GM18870 (cell line): ENCODE results near the gene TNNC2.
"Not testable (repeated sequence)": the region's sequence is repeated elsewhere in the genome, so short reads cannot be mapped to it uniquely, and the experiment has no call there.

Experiments
- ATAC-seq: cut with Tn5 transposase; IDR thresholded peaks from one replicate; pipeline ENCODE4 v1.9.1; 2021; ENCODE audit warnings: moderate library complexity; ENCODE audit not compliant: unreplicated experiment

TNNC2 gene

DNA sequence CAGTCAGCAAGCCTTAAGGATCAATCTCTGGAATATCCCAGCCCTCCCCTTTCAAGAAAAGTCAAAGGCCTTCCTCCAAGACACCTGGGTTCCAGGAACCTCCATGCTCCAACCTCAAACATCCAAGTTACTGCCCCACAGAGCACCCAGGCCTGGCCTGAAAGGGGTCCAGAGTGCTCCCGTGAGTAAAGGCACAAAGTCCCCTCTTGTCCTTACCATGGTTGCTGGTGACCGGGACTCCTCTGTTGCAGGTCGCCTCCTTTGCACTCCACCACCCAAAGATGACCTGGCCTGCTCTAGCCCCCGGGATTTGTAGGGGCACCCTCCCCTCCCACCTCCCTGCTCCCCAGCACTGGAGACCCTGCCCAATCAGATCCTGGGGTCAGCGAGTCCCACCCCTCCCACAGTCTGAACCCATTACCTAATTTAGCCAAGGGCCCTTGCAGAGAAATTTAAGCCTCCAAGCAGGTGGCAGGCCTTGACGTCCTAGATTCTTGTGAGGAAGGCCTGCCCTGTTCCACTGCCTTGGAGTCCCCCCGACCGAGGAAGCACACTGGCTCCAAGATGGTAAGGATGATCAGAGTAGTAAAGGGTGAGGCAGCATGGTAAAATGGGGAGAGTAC lies at the start of gene TNNC2:
Gene TNNC2 (minus strand): TSS at position 283 of the 623 bp plus-strand sequence. CDS start 64 bp downstream, at position 219.
- no peak for ATAC-seq

DNA sequence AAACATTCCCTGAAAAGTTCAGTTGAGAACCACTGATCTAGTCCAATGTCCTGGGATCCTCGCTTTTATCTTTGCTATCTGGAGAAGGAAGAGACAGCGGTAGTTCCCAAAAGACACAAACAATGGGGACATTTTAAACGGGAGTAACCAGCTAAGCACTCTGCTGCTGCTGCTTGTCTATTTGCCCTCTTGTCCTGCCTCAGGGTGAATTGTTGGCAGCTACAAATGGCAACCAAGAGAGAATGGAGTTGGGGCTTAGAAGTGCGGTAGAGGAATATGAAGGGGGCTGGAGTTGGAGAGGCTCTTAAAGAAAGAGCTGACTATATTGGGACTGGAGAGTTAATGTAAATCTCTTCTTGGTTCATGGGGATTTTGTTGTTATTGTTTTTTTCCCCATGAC lies 47.5 kb upstream of the TNNC2 start:
- ATAC-seq, result no peak

- not testable (repeated sequence) for ATAC-seq
Observed at GRCh38 chr20:45874104-45874481, 47.0 kb upstream of the TNNC2 start.

- no peak for ATAC-seq
Observed at GRCh38 chr20:45873409-45874103, 46.4 kb upstream of the TNNC2 start.

DNA sequence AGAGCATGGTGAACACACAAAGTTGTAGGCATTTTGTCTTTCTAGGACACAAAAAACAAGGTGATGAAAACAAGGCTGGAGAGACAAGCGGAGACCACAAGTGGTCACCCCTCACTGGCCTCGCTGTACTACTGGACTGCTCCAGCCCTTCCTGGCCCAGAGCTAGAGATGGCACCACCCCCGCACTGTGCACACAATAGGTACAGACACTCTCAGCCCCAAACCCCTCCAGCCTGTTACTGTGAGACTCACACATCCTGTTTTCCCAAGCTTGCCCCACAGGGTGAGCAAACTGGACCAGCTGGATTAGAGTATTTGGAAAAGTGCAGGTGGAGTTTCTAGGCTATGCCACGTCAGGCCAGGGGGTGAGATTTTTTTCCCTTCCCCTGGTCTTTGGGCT lies 45.5 kb upstream of the TNNC2 start:
- no peak for ATAC-seq

DNA sequence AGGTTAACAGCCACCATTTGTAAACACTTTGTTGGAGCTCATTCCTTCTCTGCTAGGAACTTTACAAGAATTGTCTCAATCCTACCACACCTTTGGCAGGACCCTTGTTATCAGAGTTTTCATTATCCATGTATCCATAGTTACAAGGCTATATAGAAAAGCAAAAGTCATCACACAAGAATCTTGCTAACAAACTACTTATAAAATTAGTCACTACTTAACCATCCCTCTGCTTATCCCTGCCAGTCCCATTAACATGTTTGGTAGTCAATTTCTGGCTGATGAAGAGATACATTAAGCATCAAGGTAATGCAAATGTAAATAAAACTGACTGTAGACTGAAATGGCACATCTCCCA lies 40.7 kb upstream of the TNNC2 start:
- ATAC-seq, result no peak

- ATAC-seq, result no peak
Observed at GRCh38 chr20:45867136-45867818, 40.2 kb upstream of the TNNC2 start.

- no peak for ATAC-seq
Observed at GRCh38 chr20:45866454-45866853, 39.3 kb upstream of the TNNC2 start.

DNA sequence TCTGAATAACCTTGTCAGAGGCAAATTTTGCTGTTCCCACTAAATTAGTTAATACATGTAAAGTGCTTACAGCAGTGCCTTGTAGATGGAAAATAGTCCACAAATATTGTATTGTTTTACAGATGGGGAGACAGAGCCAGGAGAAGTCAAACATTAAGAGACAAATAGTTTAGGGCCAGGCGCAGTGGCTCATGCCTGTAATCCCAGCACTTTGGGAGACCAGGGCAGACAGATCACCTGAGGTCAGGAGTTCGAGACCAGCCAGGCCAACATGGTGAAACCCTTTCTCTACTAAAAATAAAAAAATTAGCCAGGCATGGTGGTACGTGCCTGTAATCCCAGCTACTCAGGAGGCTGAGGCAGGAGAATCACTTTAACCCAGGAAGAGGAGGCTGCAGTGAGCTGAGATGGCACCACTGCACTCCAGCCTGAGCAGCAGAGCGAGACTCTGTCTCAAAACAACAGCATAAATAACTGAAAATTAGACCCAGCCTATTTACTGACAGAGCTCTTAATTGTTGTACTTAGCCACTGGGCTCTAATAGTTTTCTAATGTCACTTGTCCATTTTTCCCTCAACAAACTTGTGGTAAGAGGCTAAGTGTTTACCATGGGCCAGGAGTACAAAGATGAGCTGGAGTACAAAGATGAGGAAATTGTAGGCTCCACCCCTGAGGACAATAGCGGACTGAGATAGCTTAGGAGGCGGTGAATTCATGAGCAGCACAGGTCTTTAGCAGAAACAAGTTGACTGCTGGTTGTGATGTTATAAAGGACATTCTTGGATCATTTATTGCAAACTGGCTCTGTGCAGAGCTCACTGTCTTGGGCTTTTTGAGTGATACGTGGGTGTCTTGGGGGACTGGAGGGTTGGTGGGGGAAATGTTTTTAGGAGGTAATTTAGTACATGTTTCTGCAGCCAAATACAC lies 36.7 kb upstream of the TNNC2 start:
- no peak for ATAC-seq

DNA sequence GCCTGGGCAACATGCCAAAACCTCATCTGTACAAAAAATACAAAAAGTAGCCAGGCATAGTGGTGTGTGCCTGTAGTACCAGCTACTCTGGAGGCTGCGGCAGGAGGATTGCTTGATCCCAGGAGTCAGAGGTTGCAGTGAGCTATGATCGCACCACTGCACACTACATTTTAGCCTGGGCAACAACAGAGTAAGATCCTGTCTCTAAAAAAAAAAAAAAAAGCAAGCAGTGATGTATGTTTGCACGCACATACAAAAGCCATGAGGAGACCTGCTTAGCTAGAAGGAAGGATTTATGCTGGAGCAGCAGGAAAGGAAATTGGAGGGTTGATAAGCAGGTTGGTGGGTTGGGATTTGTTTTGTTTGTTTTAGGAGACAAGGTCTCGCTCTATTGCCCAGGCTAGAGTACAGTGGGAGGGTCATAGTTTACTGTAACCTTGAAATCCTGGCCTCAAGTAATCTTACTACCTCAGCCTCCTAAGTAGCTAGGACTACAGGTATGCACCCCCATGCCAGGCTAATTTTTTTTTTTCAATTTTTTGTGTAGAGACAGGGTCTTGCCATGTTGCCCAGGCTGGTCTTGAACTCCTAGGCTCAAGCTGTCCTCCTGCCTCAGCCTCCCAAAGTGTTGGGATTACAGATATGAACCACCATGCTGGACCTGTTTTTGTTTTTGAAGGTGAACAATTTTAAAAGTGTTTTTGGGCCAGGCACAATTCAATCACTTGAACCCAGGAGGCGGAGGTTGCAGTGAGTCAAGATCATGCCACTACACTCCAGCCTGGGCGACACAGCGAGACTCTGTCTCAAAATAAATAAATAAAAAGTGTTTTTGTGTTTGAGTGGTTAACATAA lies 34.3 kb upstream of the TNNC2 start:
- no peak for ATAC-seq

DNA sequence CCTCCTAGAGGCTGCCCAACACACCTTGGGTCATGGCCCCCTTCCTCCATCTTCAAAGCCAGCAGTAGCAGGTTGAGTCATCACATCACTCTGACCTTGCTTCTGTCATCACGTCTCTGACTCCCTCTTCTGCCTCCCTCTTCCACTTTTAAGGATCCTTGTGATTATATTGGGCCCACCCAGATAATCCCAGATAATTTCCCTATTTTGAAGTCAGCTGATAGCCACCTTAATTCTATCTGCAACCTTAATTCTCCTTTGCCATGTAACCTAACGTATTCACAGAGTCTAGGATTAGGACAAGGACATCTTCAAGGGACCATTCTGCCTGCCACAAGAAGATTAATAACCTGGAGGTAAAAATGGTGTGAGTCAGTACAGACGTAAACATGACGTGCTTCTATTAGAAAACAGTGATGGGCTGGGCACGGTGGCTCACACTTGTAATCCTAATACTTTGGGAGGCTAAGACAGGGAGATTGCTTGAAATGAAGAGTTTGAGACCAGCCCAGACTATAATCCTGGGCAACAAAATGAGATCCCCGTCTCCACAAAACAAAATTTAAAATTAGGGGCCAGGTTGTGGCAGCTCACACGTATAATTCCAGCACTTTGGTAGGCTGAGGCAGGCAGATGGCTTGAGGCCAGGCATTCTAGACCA lies 33.6 kb upstream of the TNNC2 start:
- ATAC-seq, result no peak

GRCh38 chr20:45859916-45860315 lies 32.8 kb upstream of the TNNC2 start:
- no peak for ATAC-seq

DNA sequence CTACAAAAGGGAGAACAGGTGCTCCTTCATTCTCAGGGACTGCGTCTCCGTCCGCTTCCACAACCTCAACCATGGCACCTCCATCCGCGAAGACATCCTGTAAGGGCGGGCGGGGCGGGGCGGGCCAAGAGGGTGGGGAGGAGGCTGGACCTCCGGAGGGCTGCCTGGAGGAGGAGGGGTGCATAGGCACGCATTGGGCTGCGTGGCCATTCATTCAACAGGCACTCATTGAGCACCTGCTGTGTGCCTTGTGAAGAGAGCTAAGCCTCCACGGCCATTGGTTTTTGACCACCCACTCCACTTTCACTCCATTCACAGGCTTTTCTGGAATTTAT lies 30.7 kb upstream of the TNNC2 start:
- ATAC-seq, result no peak

DNA sequence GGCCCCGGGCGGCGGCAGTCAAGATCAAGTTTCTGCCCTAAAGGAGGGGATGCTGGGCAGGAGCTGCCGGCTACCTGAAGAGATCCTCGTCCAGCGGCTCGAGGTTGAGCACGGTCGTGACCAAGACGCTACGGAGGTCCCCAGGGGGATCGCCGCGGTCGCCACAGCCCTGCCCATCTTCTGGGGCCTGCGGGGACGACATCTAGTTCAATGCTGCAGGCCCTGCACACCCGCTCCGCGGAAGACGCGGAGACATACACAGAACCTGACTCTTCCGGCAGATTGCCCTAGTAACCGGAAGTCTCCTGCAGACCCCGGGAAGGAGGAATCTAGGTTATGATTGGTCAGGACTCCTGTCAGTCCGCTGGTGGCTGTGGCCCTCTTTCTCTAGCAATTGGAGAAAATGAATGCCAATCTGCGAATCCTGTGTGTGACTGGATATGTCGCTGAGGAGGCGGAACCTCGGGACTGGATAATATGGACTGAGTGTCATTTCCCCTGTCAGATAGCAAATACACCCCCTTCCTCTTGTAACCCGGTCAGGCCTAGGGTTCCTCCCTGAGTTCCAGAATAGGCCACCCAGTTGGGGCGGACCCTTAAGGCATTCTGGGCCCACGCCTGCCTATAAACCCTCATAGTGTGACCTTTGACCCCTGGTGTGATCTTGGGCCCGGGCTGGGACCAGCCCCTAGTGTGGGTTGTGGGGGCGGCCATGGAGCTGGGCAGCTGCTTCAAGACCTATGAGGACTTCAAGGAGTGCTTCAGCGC lies 30.2 kb upstream of the TNNC2 start, which contains the start of the genes ACOT8 and ZSWIM3:
Gene ACOT8 (minus strand): TSS at position 279 of the 768 bp plus-strand sequence. CDS start 77 bp downstream, at position 202.
Gene ZSWIM3 (plus strand): TSS at position 501 of the 768 bp plus-strand sequence. CDS start 212 bp downstream, at position 713.
- ATAC-seq, result peak; percentile 97

- ATAC-seq, result no peak
Observed at GRCh38 chr20:45853484-45853883, 26.4 kb upstream of the TNNC2 start.

DNA sequence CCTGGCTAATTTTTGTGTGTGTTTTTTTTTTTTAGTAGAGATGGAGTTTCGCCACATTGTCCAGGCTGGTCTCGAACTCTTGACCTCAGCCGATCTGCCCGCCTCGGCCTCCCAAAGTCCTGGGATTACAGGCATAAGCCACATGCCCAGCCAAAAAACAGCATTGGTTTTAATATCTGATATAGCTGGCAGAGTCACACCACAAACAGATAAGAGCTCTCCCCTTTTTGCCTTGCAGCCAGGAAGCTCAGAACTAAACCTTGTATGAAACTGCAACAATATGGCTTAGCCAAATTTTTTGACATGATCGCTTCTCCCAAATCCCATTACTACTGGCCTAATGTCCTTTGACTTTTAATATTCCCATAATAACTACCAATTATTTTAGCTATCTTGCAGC lies 25.2 kb upstream of the TNNC2 start:
- ATAC-seq, result no peak

GRCh38 chr20:45851501-45851900 lies 24.4 kb upstream of the TNNC2 start:
- no peak for ATAC-seq

- no peak for ATAC-seq
Observed at GRCh38 chr20:45850926-45851325, 23.8 kb upstream of the TNNC2 start.

GRCh38 chr20:45850238-45850637 lies 23.1 kb upstream of the TNNC2 start:
- no peak for ATAC-seq
